LNCAP (cell line): ENCODE data around the gene ZBTB11.
A peak's percentile ranks its signal among the peaks of the same experiment; 100 is the strongest.

ENCODE experiments used
- CTCF ChIP-seq: fragments of 450-650 bp; IDR thresholded peaks from 2 replicates; pipeline ENCODE4 v1.5.1; 2017; ENCODE audit warnings: mild to moderate bottlenecking

ZBTB11 gene

GRCh38 chr3:101719604-101720185, 42.8 kb upstream of the ZBTB11 start:
- TF ChIP-seq CTCF, result no peak

- TF ChIP-seq CTCF, result no peak
Measured at GRCh38 chr3:101718455-101718854, 41.5 kb upstream of the ZBTB11 start.

GRCh38 chr3:101709126-101709525, 32.2 kb upstream of the ZBTB11 start:
- TF ChIP-seq CTCF, result no peak

GRCh38 chr3:101703169-101703568, 26.2 kb upstream of the ZBTB11 start:
- no peak for TF ChIP-seq CTCF

- no peak for TF ChIP-seq CTCF
Measured at GRCh38 chr3:101702726-101703125, 25.8 kb upstream of the ZBTB11 start.

GRCh38 chr3:101701696-101702634, 25.0 kb upstream of the ZBTB11 start:
- TF ChIP-seq CTCF, result no peak

GRCh38 chr3:101695779-101696372, 18.9 kb upstream of the ZBTB11 start:
- peak; percentile 60 for TF ChIP-seq CTCF
